Testis (tissue), 2 donors: Measurements from ENCODE around the gene SPDYE6.
"Not testable (repeated sequence)": the region's sequence is repeated elsewhere in the genome, so short reads cannot be mapped to it uniquely, and the experiment has no call there.

Source experiments
- POLR2A ChIP-seq: fragments of 450-650 bp; IDR thresholded peaks from one replicate; pipeline ENCODE4 v1.6.1; 2017; ENCODE audit warnings: antibody characterized with exemption, mild to moderate bottlenecking, moderate library complexity
- TF ChIP-seq, protein P1 (sequence below), 3 experiments: fragments of 450-650 bp in 2 of 3; fragments of 200-600 bp in 1 of 3; sonication (generic) in 1 of 3; IDR thresholded peaks; one replicate each; pipeline ENCODE4 v1.5.1; 2016 to 2019; ENCODE audit warnings: antibody characterized with exemption in 3 of 3, mild to moderate bottlenecking in 2 of 3, moderate library complexity in 1 of 3

DNA sequence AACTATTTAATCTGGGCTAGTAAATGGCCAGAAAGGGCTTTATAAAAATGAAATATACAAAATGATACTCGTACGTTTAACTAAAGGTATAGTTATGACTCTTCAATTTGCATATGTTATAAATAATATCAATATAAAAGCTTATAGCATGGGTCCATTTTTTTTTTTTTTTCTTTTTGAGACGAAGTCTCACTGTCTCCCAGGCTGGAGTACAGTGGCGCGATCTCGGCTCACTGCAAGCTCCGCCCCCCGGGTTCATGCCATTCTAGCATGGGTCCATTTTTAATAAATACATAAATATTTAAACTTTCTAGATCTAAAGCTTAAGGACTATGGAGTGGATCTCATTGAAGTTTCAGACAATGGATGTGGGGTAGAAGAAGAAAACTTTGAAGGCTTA lies 19.2 kb downstream of the SPDYE6 start:
- TF ChIP-seq, protein P1, sequence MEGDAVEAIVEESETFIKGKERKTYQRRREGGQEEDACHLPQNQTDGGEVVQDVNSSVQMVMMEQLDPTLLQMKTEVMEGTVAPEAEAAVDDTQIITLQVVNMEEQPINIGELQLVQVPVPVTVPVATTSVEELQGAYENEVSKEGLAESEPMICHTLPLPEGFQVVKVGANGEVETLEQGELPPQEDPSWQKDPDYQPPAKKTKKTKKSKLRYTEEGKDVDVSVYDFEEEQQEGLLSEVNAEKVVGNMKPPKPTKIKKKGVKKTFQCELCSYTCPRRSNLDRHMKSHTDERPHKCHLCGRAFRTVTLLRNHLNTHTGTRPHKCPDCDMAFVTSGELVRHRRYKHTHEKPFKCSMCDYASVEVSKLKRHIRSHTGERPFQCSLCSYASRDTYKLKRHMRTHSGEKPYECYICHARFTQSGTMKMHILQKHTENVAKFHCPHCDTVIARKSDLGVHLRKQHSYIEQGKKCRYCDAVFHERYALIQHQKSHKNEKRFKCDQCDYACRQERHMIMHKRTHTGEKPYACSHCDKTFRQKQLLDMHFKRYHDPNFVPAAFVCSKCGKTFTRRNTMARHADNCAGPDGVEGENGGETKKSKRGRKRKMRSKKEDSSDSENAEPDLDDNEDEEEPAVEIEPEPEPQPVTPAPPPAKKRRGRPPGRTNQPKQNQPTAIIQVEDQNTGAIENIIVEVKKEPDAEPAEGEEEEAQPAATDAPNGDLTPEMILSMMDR (IDR thresholded peaks at IDR 0.05): not testable (repeated sequence)
- TF ChIP-seq POLR2A: not testable (repeated sequence)
